DOHH2 (cell line): ENCODE results near the gene MAGI1.

Experiments
- EZH2phosphoT487 ChIP-seq: fragments of 200-600 bp; sonication (generic); IDR thresholded peaks from 2 replicates; pipeline ENCODE4 v1.6.1; 2017; ENCODE audit warnings: borderline replicate concordance, mild to moderate bottlenecking, antibody characterized with exemption, low read length, moderate library complexity, mixed read lengths
- TF ChIP-seq, protein P1 (sequence below): fragments of 200-600 bp; sonication (generic); IDR thresholded peaks from one replicate; pipeline ENCODE4 v1.5.1; 2014; ENCODE audit warnings: antibody characterized with exemption, mild to moderate bottlenecking, low read depth, low read length; ENCODE audit not compliant: poor library complexity, severe bottlenecking

DNA sequence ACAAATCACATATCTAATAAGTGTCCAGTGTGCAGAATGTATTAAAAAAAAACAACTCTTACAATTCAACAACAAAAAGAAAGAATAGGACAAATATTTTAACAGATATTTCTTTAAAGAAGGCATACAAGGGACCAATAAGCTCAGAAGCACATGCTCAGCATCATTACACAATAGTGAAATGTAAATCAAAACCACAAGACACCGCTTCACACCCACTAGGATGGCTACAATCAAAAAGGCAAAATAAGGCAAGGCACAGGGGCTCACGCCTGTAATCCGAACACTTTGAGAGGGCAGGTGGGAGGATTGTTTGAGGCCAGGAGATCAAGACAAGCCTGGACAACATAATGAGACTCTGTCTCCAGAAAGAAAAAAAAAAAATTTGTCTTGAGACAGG lies 255.6 kb downstream of the MAGI1 start:
- TF ChIP-seq, protein P1, sequence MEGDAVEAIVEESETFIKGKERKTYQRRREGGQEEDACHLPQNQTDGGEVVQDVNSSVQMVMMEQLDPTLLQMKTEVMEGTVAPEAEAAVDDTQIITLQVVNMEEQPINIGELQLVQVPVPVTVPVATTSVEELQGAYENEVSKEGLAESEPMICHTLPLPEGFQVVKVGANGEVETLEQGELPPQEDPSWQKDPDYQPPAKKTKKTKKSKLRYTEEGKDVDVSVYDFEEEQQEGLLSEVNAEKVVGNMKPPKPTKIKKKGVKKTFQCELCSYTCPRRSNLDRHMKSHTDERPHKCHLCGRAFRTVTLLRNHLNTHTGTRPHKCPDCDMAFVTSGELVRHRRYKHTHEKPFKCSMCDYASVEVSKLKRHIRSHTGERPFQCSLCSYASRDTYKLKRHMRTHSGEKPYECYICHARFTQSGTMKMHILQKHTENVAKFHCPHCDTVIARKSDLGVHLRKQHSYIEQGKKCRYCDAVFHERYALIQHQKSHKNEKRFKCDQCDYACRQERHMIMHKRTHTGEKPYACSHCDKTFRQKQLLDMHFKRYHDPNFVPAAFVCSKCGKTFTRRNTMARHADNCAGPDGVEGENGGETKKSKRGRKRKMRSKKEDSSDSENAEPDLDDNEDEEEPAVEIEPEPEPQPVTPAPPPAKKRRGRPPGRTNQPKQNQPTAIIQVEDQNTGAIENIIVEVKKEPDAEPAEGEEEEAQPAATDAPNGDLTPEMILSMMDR = no peak
- no peak for TF ChIP-seq EZH2phosphoT487
